Naive thymus-derived CD4-positive, alpha-beta T cell (primary cell): ENCODE results near the gene SRGAP1. TPM values are rescaled to one million over a fixed set of nuclear protein-coding genes. Genes with fewer than 3 reads are reported as not detected.

ENCODE experiments used
- ATAC-seq: fragments of 150-1000 bp; cut with Tn5 transposase; 2 replicates; pipeline ENCODE4 v1.10.0; 2021; ENCODE audit warnings: mild to moderate bottlenecking, moderate library complexity
- CTCF ChIA-PET: fragments of 350-600 bp; sonication (Branson Sonifier 250); formaldehyde crosslinking; loops from one replicate; lab custom pipeline; 2021; ENCODE audit warnings: antibody characterized with exemption; lab: Charles Lee
- POLR2A ChIA-PET: fragments of 350-600 bp; sonication (Branson Sonifier 250); formaldehyde crosslinking; loops from one replicate; lab custom pipeline; 2021; ENCODE audit warnings: antibody characterized with exemption, inconsistent platforms; lab: Charles Lee
- DNase-seq, 9 donors: peaks; one replicate each; pipeline versions ENCODE4 v3.0.0 to v3.0.0-alpha.2; 2020 to 2022; ENCODE audit warnings: mixed read lengths in 1 of 9
- H3K27ac ChIP-seq: one replicate; pipeline ENCODE4 v1.7.0; 2013; ENCODE audit warnings: mild to moderate bottlenecking, low read depth, low read length, moderate library complexity
- H3K27me3 ChIP-seq, 2 donors: one replicate each; pipeline ENCODE4 v1.7.0; 2013; ENCODE audit warnings: low read length in 2 of 2, mild to moderate bottlenecking in 2 of 2, moderate library complexity in 2 of 2; ENCODE audit not compliant: control insufficient read depth in 2 of 2, insufficient read depth in 2 of 2
- H3K36me3 ChIP-seq, 3 experiments: 1 replicate in 2 of 3; 2 replicates in 1 of 3; pipeline ENCODE4 v1.7.0; 2013; ENCODE audit warnings: low read length in 3 of 3, mild to moderate bottlenecking in 3 of 3, moderate library complexity in 1 of 3; ENCODE audit not compliant: insufficient read depth in 3 of 3, control insufficient read depth in 2 of 3
- H3K4me1 ChIP-seq, 2 donors: one replicate each; pipeline ENCODE4 v1.7.0; 2013; ENCODE audit warnings: low read length in 2 of 2, mild to moderate bottlenecking in 2 of 2, moderate library complexity in 1 of 2; ENCODE audit not compliant: control insufficient read depth in 2 of 2, insufficient read depth in 2 of 2
- H3K4me3 ChIP-seq: 2 replicates; pipeline ENCODE4 v1.7.0; 2013; ENCODE audit warnings: mild to moderate bottlenecking, low read length
- H3K9me3 ChIP-seq, 3 experiments: 1 replicate in 2 of 3; 2 replicates in 1 of 3; pipeline ENCODE4 v1.7.0; 2013; ENCODE audit warnings: low read length in 3 of 3; ENCODE audit not compliant: control insufficient read depth in 2 of 3
- H3K27ac Mint-ChIP-seq, 9 donors: one replicate each; pipeline ENCODE4 v1.8.0; 2020 to 2022; ENCODE audit warnings: mixed read lengths in 9 of 9, mild to moderate bottlenecking in 8 of 9, moderate library complexity in 5 of 9, inconsistent platforms in 2 of 9
- H3K27me3 Mint-ChIP-seq, 5 donors: one replicate each; pipeline ENCODE4 v1.8.0; 2021 to 2022; ENCODE audit warnings: mixed read lengths in 5 of 5, mild to moderate bottlenecking in 1 of 5
- H3K36me3 Mint-ChIP-seq, 5 donors: one replicate each; pipeline ENCODE4 v1.8.0; 2020 to 2022; ENCODE audit warnings: mixed read lengths in 5 of 5, mild to moderate bottlenecking in 3 of 5, inconsistent platforms in 1 of 5
- H3K4me1 Mint-ChIP-seq, 7 donors: one replicate each; pipeline ENCODE4 v1.8.0; 2020 to 2022; ENCODE audit warnings: mixed read lengths in 7 of 7, mild to moderate bottlenecking in 3 of 7, inconsistent platforms in 1 of 7
- H3K4me3 Mint-ChIP-seq, 10 donors: one replicate each; pipeline ENCODE4 v1.8.0; 2020 to 2022; ENCODE audit warnings: mild to moderate bottlenecking in 10 of 10, mixed read lengths in 10 of 10, moderate library complexity in 6 of 10, inconsistent platforms in 2 of 10
- H3K9me3 Mint-ChIP-seq, 11 donors: one replicate each; pipeline ENCODE4 v1.8.0; 2020 to 2022; ENCODE audit warnings: mixed read lengths in 11 of 11, mild to moderate bottlenecking in 4 of 11, inconsistent platforms in 1 of 11, moderate library complexity in 1 of 11
- intact Hi-C, 2 donors: fragments of 100-400 bp; cut with micrococcal nuclease; formaldehyde crosslinking; loops; one replicate each; pipeline ENCODE4 v1.15.1; 2023
- polyA plus RNA-seq, 2 donors: library from polyadenylated mRNA; unstranded; fragments of 300-500 nt; fragmentation: Illumina TruSeq; gene quantifications; one replicate each; pipeline ENCODE4 v1.2.3, GENCODE V29; 2021
- total RNA-seq, 6 experiments: library from RNA in 5 of 6; stranded (reverse) in 5 of 6; gene quantifications; 1 replicate in 5 of 6; 2 replicates in 1 of 6; pipeline ENCODE4 v1.2.3 and lab custom pipeline; 2021 to 2026

Gene SRGAP1
- total and polyA plus RNA-seq, 7 experiments from 2014 or later = 0.01 to 0.47 (median 0.08) TPM

DNA sequence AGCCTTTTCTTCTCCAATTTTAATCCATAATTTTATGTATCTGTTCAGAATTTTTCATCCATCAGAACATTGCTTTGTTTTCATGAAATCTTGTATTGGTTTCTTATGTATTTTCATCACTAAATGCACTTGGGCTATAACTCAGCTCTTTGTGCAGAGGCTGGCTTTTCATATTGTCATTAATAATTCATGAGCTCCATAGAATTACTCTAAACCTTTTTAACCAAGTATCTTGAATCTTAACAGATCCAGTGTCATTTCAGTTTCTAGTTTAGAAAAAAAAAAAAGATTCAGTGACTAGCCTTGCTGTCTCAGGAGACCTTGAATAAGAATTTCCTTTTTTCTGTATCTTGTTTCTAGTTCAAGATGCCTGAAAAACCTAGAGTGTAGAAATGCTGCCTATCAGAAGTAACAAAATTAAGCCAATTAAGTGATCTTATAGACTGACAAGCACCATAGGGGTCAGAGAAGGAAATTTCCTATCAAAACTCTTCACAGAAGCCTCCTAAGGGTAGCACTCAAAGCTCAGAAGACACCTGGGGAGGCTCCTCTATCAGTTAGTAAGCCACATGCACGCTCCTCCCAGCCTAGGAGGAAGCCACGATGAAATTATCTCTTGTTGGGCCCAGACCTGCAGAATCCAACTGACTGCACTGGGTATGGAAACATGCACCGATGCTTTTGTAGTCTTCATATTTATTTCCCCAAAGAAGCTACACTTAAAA lies 214.2 kb downstream of the SRGAP1 start:
- H3K9me3 Mint-ChIP-seq = peaks cover 0 to 6% (median 2%) of the 10 kb centered on the region in 11 donors

GRCh38 chr12:64059685-64060084 lies 215.2 kb downstream of the SRGAP1 start:
- no peak overlapping the region for H3K4me3 ChIP-seq
- ChIA-PET CTCF (no interaction called here), POLR2A (no interaction called here)
- intact Hi-C loops = no loop called here
- no peaks in the 10 kb centered on the region for H3K4me1 Mint-ChIP-seq
- no peak overlapping the region for H3K4me3 Mint-ChIP-seq
- H3K27ac Mint-ChIP-seq = no peak overlapping the region
- H3K9me3 Mint-ChIP-seq = peaks cover 0 to 6% (median 2%) of the 10 kb centered on the region in 11 donors
- ATAC-seq (no peak), DNase-seq (no peak)
- no peaks in the 10 kb centered on the region for H3K27me3 ChIP-seq
- no peaks in the 10 kb centered on the region for H3K4me1 ChIP-seq
- no peaks in the 10 kb centered on the region for H3K9me3 ChIP-seq
- H3K27me3 Mint-ChIP-seq = peaks cover 6 to 13% (median 11%) of the 10 kb centered on the region in 5 donors
- no peak overlapping the region for H3K27ac ChIP-seq
- H3K36me3 ChIP-seq = no peaks in the 10 kb centered on the region
- peaks cover 0 to 5% (median 0%) of the 10 kb centered on the region in 5 donors for H3K36me3 Mint-ChIP-seq

More for the DNA sequence above, 214.2 kb downstream of the SRGAP1 start:
- Histone ChIP-seq H3K9me3 (no peaks in the 10 kb centered on the region), H3K4me3 (no peak overlapping the region), H3K4me1 (no peaks in the 10 kb centered on the region), H3K27me3 (no peaks in the 10 kb centered on the region), H3K36me3 (no peaks in the 10 kb centered on the region), H3K27ac (no peak overlapping the region)
- peaks cover 0 to 5% (median 0%) of the 10 kb centered on the region in 5 donors for H3K36me3 Mint-ChIP-seq
- ChIA-PET CTCF (no interaction called here), POLR2A (no interaction called here)
- no peak overlapping the region for H3K4me3 Mint-ChIP-seq
- H3K27me3 Mint-ChIP-seq = peaks cover 5 to 13% (median 11%) of the 10 kb centered on the region in 5 donors
- DNase-seq (no peak), ATAC-seq (no peak)
- H3K4me1 Mint-ChIP-seq = no peaks in the 10 kb centered on the region
- H3K27ac Mint-ChIP-seq = no peak overlapping the region
- intact Hi-C loops = no loop called here

- Histone ChIP-seq H3K36me3 (no peaks in the 10 kb centered on the region), H3K9me3 (no peaks in the 10 kb centered on the region), H3K27ac (no peak overlapping the region), H3K27me3 (no peaks in the 10 kb centered on the region), H3K4me1 (no peaks in the 10 kb centered on the region), H3K4me3 (no peak overlapping the region)
- peaks cover 0 to 1% (median 0%) of the 10 kb centered on the region in 11 donors for H3K9me3 Mint-ChIP-seq
- intact Hi-C loops = no loop called here
- no peaks in the 10 kb centered on the region for H3K4me1 Mint-ChIP-seq
- no peaks in the 10 kb centered on the region for H3K36me3 Mint-ChIP-seq
- CTCF ChIA-PET = no interaction called here
- H3K27ac Mint-ChIP-seq = no peak overlapping the region
- H3K4me3 Mint-ChIP-seq = no peak overlapping the region
- H3K27me3 Mint-ChIP-seq = peaks cover 3 to 7% (median 6%) of the 10 kb centered on the region in 5 donors
- POLR2A ChIA-PET = no interaction called here
- no peak for ATAC-seq
- no peak for DNase-seq
These were observed 217.4 kb downstream of the SRGAP1 start for GRCh38 chr12:64061868-64062375.

- Mint-ChIP-seq H3K4me3 (no peak overlapping the region), H3K4me1 (no peaks in the 10 kb centered on the region), H3K27me3 (peaks cover 3 to 12% (median 6%) of the 10 kb centered on the region in 5 donors), H3K27ac (no peak overlapping the region), H3K36me3 (no peaks in the 10 kb centered on the region), H3K9me3 (peaks cover 0 to 1% (median 0%) of the 10 kb centered on the region in 11 donors)
- ChIA-PET POLR2A (no interaction called here), CTCF (no interaction called here)
- no peaks in the 10 kb centered on the region for H3K4me1 ChIP-seq
- no peaks in the 10 kb centered on the region for H3K36me3 ChIP-seq
- DNase-seq (no peak), ATAC-seq (no peak)
- no peak overlapping the region for H3K27ac ChIP-seq
- H3K4me3 ChIP-seq = no peak overlapping the region
- intact Hi-C loops = no loop called here
- no peaks in the 10 kb centered on the region for H3K27me3 ChIP-seq
- no peaks in the 10 kb centered on the region for H3K9me3 ChIP-seq
These were observed 218.6 kb downstream of the SRGAP1 start for GRCh38 chr12:64063121-64063520.

GRCh38 chr12:64064240-64064639 lies 219.7 kb downstream of the SRGAP1 start:
- H3K36me3 ChIP-seq = no peaks in the 10 kb centered on the region
- H3K27ac Mint-ChIP-seq = no peak overlapping the region
- no peaks in the 10 kb centered on the region for H3K36me3 Mint-ChIP-seq
- DNase-seq (no peak), ATAC-seq (no peak)
- peaks cover 3 to 12% (median 8%) of the 10 kb centered on the region in 5 donors for H3K27me3 Mint-ChIP-seq
- no peaks in the 10 kb centered on the region for H3K4me1 ChIP-seq
- no peak overlapping the region for H3K4me3 ChIP-seq
- ChIA-PET CTCF (no interaction called here), POLR2A (no interaction called here)
- H3K27ac ChIP-seq = no peak overlapping the region
- H3K27me3 ChIP-seq = no peaks in the 10 kb centered on the region
- intact Hi-C loops = no loop called here
- H3K9me3 Mint-ChIP-seq = peaks cover 0 to 1% (median 0%) of the 10 kb centered on the region in 11 donors
- no peaks in the 10 kb centered on the region for H3K9me3 ChIP-seq
- no peak overlapping the region for H3K4me3 Mint-ChIP-seq
- no peaks in the 10 kb centered on the region for H3K4me1 Mint-ChIP-seq

- H3K27ac Mint-ChIP-seq = no peak overlapping the region
- H3K9me3 Mint-ChIP-seq = peaks cover 0 to 1% (median 0%) of the 10 kb centered on the region in 11 donors
- H3K4me1 Mint-ChIP-seq = no peaks in the 10 kb centered on the region
- H3K27me3 Mint-ChIP-seq = peaks cover 3 to 12% (median 8%) of the 10 kb centered on the region in 5 donors
- ChIA-PET POLR2A (no interaction called here), CTCF (no interaction called here)
- Histone ChIP-seq H3K27ac (no peak overlapping the region), H3K36me3 (no peaks in the 10 kb centered on the region), H3K4me1 (no peaks in the 10 kb centered on the region), H3K4me3 (no peak overlapping the region), H3K27me3 (no peaks in the 10 kb centered on the region), H3K9me3 (no peaks in the 10 kb centered on the region)
- intact Hi-C loops = no loop called here
- ATAC-seq (no peak), DNase-seq (no peak)
- no peaks in the 10 kb centered on the region for H3K36me3 Mint-ChIP-seq
- H3K4me3 Mint-ChIP-seq = no peak overlapping the region
These were observed 220.2 kb downstream of the SRGAP1 start for GRCh38 chr12:64064706-64065105.
